ENCODE results near the gene SLC3A2.
"Not testable (repeated sequence)": the region's sequence is repeated elsewhere in the genome, so short reads cannot be mapped to it uniquely, and the experiment has no call there.

DNA sequence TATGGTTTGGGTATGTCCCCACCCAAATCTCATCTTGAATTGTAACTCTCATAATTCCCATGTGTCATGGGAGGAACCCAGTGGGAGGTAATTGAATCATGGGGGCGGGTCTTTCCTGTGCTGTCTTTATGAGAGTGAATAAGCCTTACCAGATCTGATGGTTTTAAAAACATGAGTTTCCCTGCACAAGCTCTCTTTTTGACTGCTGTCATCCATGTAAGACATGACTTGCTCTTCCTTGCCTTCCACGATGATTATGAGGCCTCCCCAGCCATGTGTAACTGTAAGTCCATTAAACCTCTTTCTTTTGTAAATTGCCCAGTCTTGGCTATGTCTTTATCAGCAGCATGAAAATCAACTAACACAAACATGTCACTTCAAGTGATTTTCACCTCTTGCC, 56.8 kb downstream of the SLC3A2 start:
- TF ChIP-seq, protein P1, sequence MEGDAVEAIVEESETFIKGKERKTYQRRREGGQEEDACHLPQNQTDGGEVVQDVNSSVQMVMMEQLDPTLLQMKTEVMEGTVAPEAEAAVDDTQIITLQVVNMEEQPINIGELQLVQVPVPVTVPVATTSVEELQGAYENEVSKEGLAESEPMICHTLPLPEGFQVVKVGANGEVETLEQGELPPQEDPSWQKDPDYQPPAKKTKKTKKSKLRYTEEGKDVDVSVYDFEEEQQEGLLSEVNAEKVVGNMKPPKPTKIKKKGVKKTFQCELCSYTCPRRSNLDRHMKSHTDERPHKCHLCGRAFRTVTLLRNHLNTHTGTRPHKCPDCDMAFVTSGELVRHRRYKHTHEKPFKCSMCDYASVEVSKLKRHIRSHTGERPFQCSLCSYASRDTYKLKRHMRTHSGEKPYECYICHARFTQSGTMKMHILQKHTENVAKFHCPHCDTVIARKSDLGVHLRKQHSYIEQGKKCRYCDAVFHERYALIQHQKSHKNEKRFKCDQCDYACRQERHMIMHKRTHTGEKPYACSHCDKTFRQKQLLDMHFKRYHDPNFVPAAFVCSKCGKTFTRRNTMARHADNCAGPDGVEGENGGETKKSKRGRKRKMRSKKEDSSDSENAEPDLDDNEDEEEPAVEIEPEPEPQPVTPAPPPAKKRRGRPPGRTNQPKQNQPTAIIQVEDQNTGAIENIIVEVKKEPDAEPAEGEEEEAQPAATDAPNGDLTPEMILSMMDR (conservative IDR thresholded peaks at IDR 0.05; ENCODE audit: low read length) = not testable (repeated sequence)
- not testable (repeated sequence) for TF ChIP-seq EZH2phosphoT487 (IDR thresholded peaks at IDR 0.05; ENCODE audit: borderline replicate concordance, low read depth, low read length)
